H1 (cell line): ENCODE data around the gene PLVAP. TPM values are rescaled to one million over a fixed set of nuclear protein-coding genes. Genes with fewer than 3 reads are reported as not detected.

ENCODE experiments used
- CTCF ChIA-PET: fragments of 300-600 bp; sonication (Branson Sonifier 250); formaldehyde crosslinking; loops from one replicate; lab custom pipeline; 2021; ENCODE audit not compliant: partially characterized antibody; lab: Charles Lee
- POLR2A ChIA-PET: fragments of 300-600 bp; sonication (Branson Sonifier 250); formaldehyde crosslinking; loops from one replicate; lab custom pipeline; 2021; ENCODE audit warnings: inconsistent platforms; ENCODE audit not compliant: partially characterized antibody; lab: Charles Lee
- DNase-seq, 2 experiments: peaks; one replicate each; pipeline versions ENCODE4 v3.0.0 to v3.0.0-alpha.2; 2010 to 2022; ENCODE audit warnings: low spot score in 2 of 2, low read depth in 1 of 2, mixed read lengths in 1 of 2
- FAIRE-seq: peaks from 2 replicates; lab custom pipeline; 2011; peaks lifted over from hg19 to GRCh38; lab: Jason Lieb, UNC
- H2AFZ ChIP-seq: 2 replicates; pipeline ENCODE4 v1.8.1; 2012; ENCODE audit warnings: low read length, inconsistent platforms
- H2AK5ac ChIP-seq: 2 replicates; pipeline ENCODE4 v1.6.1; 2013; ENCODE audit warnings: low read depth, low read length
- H2BK120ac ChIP-seq: replicated peaks from 2 replicates; pipeline ENCODE3; 2013; ENCODE audit warnings: low read depth, low read length, inconsistent platforms
- H2BK12ac ChIP-seq: 2 replicates; pipeline ENCODE4 v1.6.1; 2013; ENCODE audit warnings: low read depth, low read length
- H2BK15ac ChIP-seq: 2 replicates; pipeline ENCODE4 v1.6.1; 2013; ENCODE audit warnings: low read length
- H2BK20ac ChIP-seq: 2 replicates; pipeline ENCODE4 v1.6.1; 2013; ENCODE audit warnings: low read length
- H2BK5ac ChIP-seq: 2 replicates; pipeline ENCODE4 v1.6.1; 2013; ENCODE audit warnings: low read depth, low read length
- H3K14ac ChIP-seq: 2 replicates; pipeline ENCODE4 v1.6.1; 2013; ENCODE audit warnings: inconsistent platforms; ENCODE audit not compliant: insufficient read length
- H3K18ac ChIP-seq: 2 replicates; pipeline ENCODE4 v1.6.1; 2013; ENCODE audit warnings: low read length; ENCODE audit errors: extremely low read depth
- H3K23ac ChIP-seq: 2 replicates; pipeline ENCODE4 v1.6.1; 2013; ENCODE audit warnings: inconsistent platforms; ENCODE audit not compliant: insufficient read length
- H3K23me2 ChIP-seq: 2 replicates; pipeline ENCODE4 v1.6.1; 2013; ENCODE audit warnings: low read depth, low read length
- H3K27ac ChIP-seq: 2 replicates; pipeline ENCODE4 v1.6.1; 2011; ENCODE audit warnings: low read depth, low read length, inconsistent platforms
- H3K27me3 ChIP-seq, 4 experiments: replicated peaks in 1 of 4; 1 replicate in 1 of 4; 2 replicates in 3 of 4; pipeline versions ENCODE4 v1.6.1 to v1.8.1; 2011 to 2013; ENCODE audit warnings: low read length in 3 of 4, mild to moderate bottlenecking in 3 of 4, inconsistent platforms in 2 of 4, mixed read lengths in 2 of 4, moderate library complexity in 1 of 4; ENCODE audit not compliant: control insufficient read depth in 3 of 4, insufficient read depth in 3 of 4; ENCODE audit errors: extremely low read depth in 1 of 4
- H3K36me3 ChIP-seq, 4 experiments: 2 replicates each; pipeline versions ENCODE4 v1.6.1 to v1.8.1; 2011 to 2013; ENCODE audit warnings: mild to moderate bottlenecking in 4 of 4, low read length in 3 of 4, moderate library complexity in 2 of 4, control low read depth in 1 of 4, inconsistent platforms in 1 of 4; ENCODE audit not compliant: insufficient read depth in 4 of 4, control insufficient read depth in 2 of 4
- H3K4ac ChIP-seq: replicated peaks from 2 replicates; pipeline ENCODE3; 2013; ENCODE audit warnings: low read length, low read depth, mixed read lengths, inconsistent platforms; ENCODE audit not compliant: insufficient read length
- H3K4me1 ChIP-seq, 4 experiments: replicated peaks in 1 of 4; 1 replicate in 1 of 4; 2 replicates in 3 of 4; pipeline versions ENCODE4 v1.6.1 to v1.8.1; 2011 to 2013; ENCODE audit warnings: low read length in 3 of 4, inconsistent platforms in 2 of 4, mixed read lengths in 1 of 4; ENCODE audit not compliant: insufficient read depth in 4 of 4, control insufficient read depth in 3 of 4
- H3K4me2 ChIP-seq, 2 experiments: 2 replicates each; pipeline versions ENCODE4 v1.6.1 to v1.8.1; 2011 to 2013; ENCODE audit warnings: low read depth in 2 of 2, low read length in 2 of 2, control low read depth in 1 of 2, inconsistent platforms in 1 of 2, mild to moderate bottlenecking in 1 of 2; ENCODE audit not compliant: insufficient read depth in 1 of 2
- H3K4me3 ChIP-seq, 4 experiments: fragments of 200-600, 300-600 bp in 1 of 4; sonication (generic), shearing (Covaris generic), sonication (Bioruptor Twin) in 1 of 4; 2 replicates each; pipeline versions ENCODE4 v1.5.1 to v1.8.1; 2011 to 2016; ENCODE audit warnings: low read length in 4 of 4, low read depth in 3 of 4, control low read depth in 2 of 4, inconsistent platforms in 2 of 4, mild to moderate bottlenecking in 2 of 4, mixed read lengths in 1 of 4, moderate library complexity in 1 of 4; ENCODE audit not compliant: insufficient read depth in 2 of 4; ENCODE audit errors: extremely low read depth in 1 of 4
- H3K56ac ChIP-seq: replicated peaks from 2 replicates; pipeline ENCODE3; 2013; ENCODE audit warnings: low read depth, mild to moderate bottlenecking, mixed read lengths, low read length, inconsistent platforms; ENCODE audit not compliant: insufficient read length
- H3K79me1 ChIP-seq: 2 replicates; pipeline ENCODE4 v1.6.1; 2013; ENCODE audit warnings: low read depth, low read length, control low read depth
- H3K79me2 ChIP-seq, 2 experiments: 2 replicates each; pipeline versions ENCODE4 v1.6.1 to v1.8.1; 2012 to 2013; ENCODE audit warnings: low read length in 2 of 2, mild to moderate bottlenecking in 2 of 2, inconsistent platforms in 1 of 2; ENCODE audit not compliant: insufficient read depth in 2 of 2, control insufficient read depth in 1 of 2
- H3K9ac ChIP-seq, 4 experiments: replicated peaks in 1 of 4; 1 replicate in 1 of 4; 2 replicates in 3 of 4; pipeline versions ENCODE4 v1.6.1 to v1.8.1; 2011 to 2013; ENCODE audit warnings: low read depth in 3 of 4, low read length in 3 of 4, control low read depth in 2 of 4, mild to moderate bottlenecking in 2 of 4, moderate library complexity in 2 of 4, inconsistent platforms in 1 of 4; ENCODE audit errors: extremely low read depth in 1 of 4
- H3K9me3 ChIP-seq, 2 experiments: 2 replicates each; pipeline versions ENCODE4 v1.6.1 to v1.8.1; 2012 to 2013; ENCODE audit warnings: mild to moderate bottlenecking in 2 of 2, moderate library complexity in 2 of 2, control low read depth in 1 of 2, inconsistent platforms in 1 of 2, low read depth in 1 of 2, low read length in 1 of 2, mixed read lengths in 1 of 2; ENCODE audit not compliant: insufficient read depth in 2 of 2
- H4K20me1 ChIP-seq, 2 experiments: replicated peaks in 1 of 2; 2 replicates each; pipeline versions ENCODE3 to v1.8.1; 2011 to 2013; ENCODE audit warnings: inconsistent platforms in 2 of 2, low read length in 2 of 2, mild to moderate bottlenecking in 1 of 2; ENCODE audit not compliant: insufficient read depth in 2 of 2, control insufficient read depth in 1 of 2
- H4K5ac ChIP-seq: 2 replicates; pipeline ENCODE4 v1.6.1; 2013; ENCODE audit warnings: low read length, low read depth, mixed read lengths, inconsistent platforms; ENCODE audit not compliant: insufficient read length
- H4K8ac ChIP-seq: 2 replicates; pipeline ENCODE4 v1.8.0; 2013; ENCODE audit warnings: mild to moderate bottlenecking, moderate library complexity, low read length, inconsistent platforms; ENCODE audit not compliant: insufficient read depth; ENCODE audit errors: extremely low read depth
- H4K91ac ChIP-seq: replicated peaks from 2 replicates; pipeline ENCODE3; 2013; ENCODE audit warnings: low read length, mixed read lengths, inconsistent platforms; ENCODE audit not compliant: insufficient read length
- CHD1 ChIP-seq: IDR thresholded peaks from 2 replicates; pipeline ENCODE4 v1.6.1; 2012; ENCODE audit warnings: low read depth, low read length, improper control_type of control experiment
- CHD2 ChIP-seq: IDR thresholded peaks from 2 replicates; pipeline ENCODE4 v1.6.1; 2012; ENCODE audit warnings: low read length, improper control_type of control experiment
- EZH2 ChIP-seq: fragments of 200-600 bp; sonication (generic); IDR thresholded peaks from 2 replicates; pipeline ENCODE4 v1.7.1; 2012; ENCODE audit warnings: low read depth, mild to moderate bottlenecking, moderate library complexity, low read length, inconsistent platforms; ENCODE audit not compliant: severe bottlenecking
- JUND ChIP-seq: IDR thresholded peaks from 2 replicates; pipeline ENCODE4 v1.6.1; 2011; ENCODE audit warnings: mild to moderate bottlenecking, improper control_type of control experiment, low read length
- RBBP5 ChIP-seq: IDR thresholded peaks from 2 replicates; pipeline ENCODE4 v1.7.1; 2012; ENCODE audit warnings: low read depth, mild to moderate bottlenecking, inconsistent platforms, low read length, moderate library complexity, borderline replicate concordance
- SAP30 ChIP-seq: fragments of 300-600 bp; sonication (generic); IDR thresholded peaks from 2 replicates; pipeline ENCODE4 v1.7.1; 2012; ENCODE audit warnings: low read length, moderate library complexity, mild to moderate bottlenecking, inconsistent platforms; ENCODE audit not compliant: insufficient read depth, insufficient replicate concordance
- SIRT6 ChIP-seq: IDR thresholded peaks from one replicate; pipeline ENCODE4 v1.7.1; 2012; ENCODE audit warnings: low read length, inconsistent platforms
- SP4 ChIP-seq: IDR thresholded peaks from 2 replicates; pipeline ENCODE4 v1.6.1; 2012; ENCODE audit warnings: low read length, inconsistent platforms
- ZNF274 ChIP-seq: IDR thresholded peaks from 2 replicates; pipeline ENCODE4 v1.7.0; 2012; ENCODE audit warnings: low read length, borderline replicate concordance; ENCODE audit errors: extremely low read depth
- WGBS, 2 experiments: shearing (Covaris generic) in 1 of 2; methylation state at CpG; one replicate each; pipeline versions ENCODE4 v1.1.6 to v1.1.7; 2013 to 2015; ENCODE audit warnings: low lambda C conversion rate in 2 of 2, mixed read lengths in 2 of 2, inconsistent platforms in 1 of 2, low coverage in 1 of 2, missing lambda C conversion rate in 1 of 2; ENCODE audit not compliant: insufficient replicate concordance in 2 of 2, insufficient coverage in 1 of 2, insufficient read length in 1 of 2; ENCODE audit errors: extremely low coverage in 1 of 2, missing lambda C conversion rate in 1 of 2; 5-methylcytosine and 5-hydroxymethylcytosine counted together
- polyA plus RNA-seq, 7 experiments: library from polyadenylated mRNA; depleted of rRNA in 3 of 7; stranded (reverse) in 5 of 7; unstranded in 2 of 7; fragments of >200 nt in 5 of 7; fragments of 200-250 nt in 2 of 7; gene quantifications; 1 replicate in 5 of 7; 2 replicates in 1 of 7; 4 replicates in 1 of 7; pipeline versions ENCODE4 v1.2.1 to v1.2.3, GENCODE V29; 2011 to 2013; ENCODE audit warnings: missing spikeins in 2 of 7, mixed read lengths in 2 of 7
- total RNA-seq: library from RNA; stranded (reverse); fragmentation: NEBNext Ultra II Directional; extraction: Animal tissue kit (Norgen Biotek cat#: 25700); gene quantifications from 2 replicates; pipeline ENCODE4 v1.2.1, GENCODE V29; 2021
- TF ChIP-seq, protein P1 (sequence below): IDR thresholded peaks from 2 replicates; pipeline ENCODE4 v1.6.1; 2012; ENCODE audit warnings: low read length, inconsistent platforms

The PLVAP gene
- total and polyA plus RNA-seq, 2 of the 8 experiments (the other 6 are each of a cell fraction or from before 2014, with no cell fraction given): 0.32 TPM; not detected in 1

DNA sequence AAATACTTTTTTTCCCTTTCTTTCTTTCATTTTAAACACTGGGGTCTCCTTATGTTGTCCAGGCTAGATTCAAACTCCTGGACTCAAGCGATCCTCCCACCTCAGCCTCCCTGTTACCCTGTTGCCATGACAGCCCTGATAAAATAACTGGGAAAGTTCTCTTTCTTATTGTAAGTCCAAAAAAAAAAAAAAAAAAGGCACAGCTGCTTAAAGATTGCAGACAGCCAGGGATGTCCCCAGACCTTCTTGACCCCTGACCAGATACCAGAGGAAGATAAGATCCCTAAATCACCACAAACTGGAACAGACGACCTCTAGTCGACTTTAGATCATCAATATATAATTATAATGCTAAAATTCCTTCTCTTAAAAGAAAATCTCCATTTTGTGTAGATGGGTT is 41.6 kb upstream of the PLVAP start:
- H2BK120ac ChIP-seq: no peak overlapping the region
- no peaks in the 10 kb centered on the region for H3K79me1 ChIP-seq
- H3K4me1 ChIP-seq: peaks cover 3 to 12% (median 8%) of the 10 kb centered on the region in 4 experiments
- H4K20me1 ChIP-seq: peaks cover 0 to 4% of the 10 kb centered on the region in 2 experiments
- CTCF ChIA-PET: interaction anchor here (0.6 to 1.3 kb wide), 5 partner anchors 10 to 1442 kb away, joined by 3 to 6 read pairs (median 3); no protein-coding TSS in a partner anchor
- H3K79me2 ChIP-seq: no peaks in the 10 kb centered on the region
- no peak overlapping the region for H2BK5ac ChIP-seq
- TF ChIP-seq CHD1 (no peak), JUND (no peak), SP4 (no peak), CHD2 (no peak), SAP30 (no peak), EZH2 (no peak), RBBP5 (no peak), SIRT6 (no peak), ZNF274 (no peak)
- TF ChIP-seq, protein P1, sequence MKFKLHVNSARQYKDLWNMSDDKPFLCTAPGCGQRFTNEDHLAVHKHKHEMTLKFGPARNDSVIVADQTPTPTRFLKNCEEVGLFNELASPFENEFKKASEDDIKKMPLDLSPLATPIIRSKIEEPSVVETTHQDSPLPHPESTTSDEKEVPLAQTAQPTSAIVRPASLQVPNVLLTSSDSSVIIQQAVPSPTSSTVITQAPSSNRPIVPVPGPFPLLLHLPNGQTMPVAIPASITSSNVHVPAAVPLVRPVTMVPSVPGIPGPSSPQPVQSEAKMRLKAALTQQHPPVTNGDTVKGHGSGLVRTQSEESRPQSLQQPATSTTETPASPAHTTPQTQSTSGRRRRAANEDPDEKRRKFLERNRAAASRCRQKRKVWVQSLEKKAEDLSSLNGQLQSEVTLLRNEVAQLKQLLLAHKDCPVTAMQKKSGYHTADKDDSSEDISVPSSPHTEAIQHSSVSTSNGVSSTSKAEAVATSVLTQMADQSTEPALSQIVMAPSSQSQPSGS: no peak
- H4K91ac ChIP-seq: no peak overlapping the region
- no peak overlapping the region for H2BK15ac ChIP-seq
- H2AK5ac ChIP-seq: no peak overlapping the region
- H2AFZ ChIP-seq: no peak overlapping the region
- FAIRE-seq: no peak
- H4K5ac ChIP-seq: no peak overlapping the region
- no peak overlapping the region for H4K8ac ChIP-seq
- peak overlapping the region in 2 of 4 experiments; percentile 31 to 58; a peak in 4 of 8 replicates for H3K4me3 ChIP-seq
- no peak overlapping the region for H3K18ac ChIP-seq
- peaks cover 12% of the 10 kb centered on the region for H3K23me2 ChIP-seq
- H2BK12ac ChIP-seq: no peak overlapping the region
- H2BK20ac ChIP-seq: no peak overlapping the region
- H3K56ac ChIP-seq: no peak overlapping the region
- H3K27me3 ChIP-seq: peaks cover 0 to 6% (median 0%) of the 10 kb centered on the region in 4 experiments; a peak in 3 of 7 replicates
- no peak overlapping the region for H3K14ac ChIP-seq
- 90% methylated on average over 3 of the region's 3 CpGs; no CpG with 5 or more reads in 1 of the 2 experiments for WGBS, 2 experiments
- no peak overlapping the region; a peak in 1 of 7 replicates for H3K9ac ChIP-seq
- peak overlapping the region; percentile 59 to 69 for H3K4me2 ChIP-seq
- peaks cover 0 to 7% (median 0%) of the 10 kb centered on the region in 4 experiments; a peak in 1 of 8 replicates for H3K36me3 ChIP-seq
- POLR2A ChIA-PET: interaction anchor here (1.2 to 6.1 kb wide), 3 partner anchors 9 to 19 kb away, joined by 3 to 44 read pairs (median 9); partner anchors contain the start of gene BST2
- H3K4ac ChIP-seq: no peak overlapping the region
- H3K27ac ChIP-seq: no peak overlapping the region
- DNase-seq: no peak
- H3K23ac ChIP-seq: no peak overlapping the region
- no peaks in the 10 kb centered on the region for H3K9me3 ChIP-seq
